IMR-90 (cell line): Measurements from ENCODE around the gene CAND2. TPM values are rescaled to one million over a fixed set of nuclear protein-coding genes. Genes with fewer than 3 reads are reported as not detected.

Experiments used
- ATAC-seq: fragments of 200-7000 bp; cut with Tn5 transposase; 2 replicates; pipeline ENCODE4 v1.9.1; 2020; ENCODE audit warnings: low read depth, mild to moderate bottlenecking, moderate library complexity
- BruUV-seq: library from RNA; stranded (reverse); fragments of 400-500 nt; replicated peaks from 2 replicates; lab custom pipeline; 2021; lab: Mats Ljungman, UMichigan
- CTCF ChIA-PET: fragments of 300-600 bp; formaldehyde crosslinking; extraction: SDS; loops from one replicate; lab custom pipeline; 2021; ENCODE audit warnings: antibody characterized with exemption; lab: Yijun Ruan, JAX
- POLR2A ChIA-PET: fragments of 300-600 bp; sonication (Branson Sonifier 250); formaldehyde crosslinking; loops from one replicate; lab custom pipeline; 2022; ENCODE audit warnings: antibody characterized with exemption; ENCODE audit not compliant: unreplicated experiment; lab: Charles Lee
- DNase-seq: peaks from one replicate; pipeline ENCODE4 v3.0.0; 2013
- H2AFZ ChIP-seq: replicated peaks from 2 replicates; pipeline ENCODE3; 2013; ENCODE audit warnings: low read length, mild to moderate bottlenecking; ENCODE audit not compliant: poor library complexity
- H2AK5ac ChIP-seq: 2 replicates; pipeline ENCODE4 v1.6.1; 2013; ENCODE audit warnings: low read depth, low read length, inconsistent platforms
- H2AK9ac ChIP-seq: replicated peaks from 2 replicates; pipeline ENCODE3; 2013; ENCODE audit warnings: mild to moderate bottlenecking, low read depth, low read length, moderate library complexity; ENCODE audit not compliant: poor library complexity
- H2BK120ac ChIP-seq: 2 replicates; pipeline ENCODE4 v1.6.1; 2013; ENCODE audit warnings: low read depth, low read length, inconsistent platforms
- H2BK15ac ChIP-seq: 3 replicates; pipeline ENCODE4 v1.6.1; 2013; ENCODE audit warnings: low read depth, low read length, inconsistent platforms
- H2BK20ac ChIP-seq: 2 replicates; pipeline ENCODE4 v1.6.1; 2013; ENCODE audit warnings: low read depth, mild to moderate bottlenecking, inconsistent platforms, low read length, moderate library complexity
- H2BK5ac ChIP-seq: 2 replicates; pipeline ENCODE4 v1.6.1; 2013; ENCODE audit warnings: mild to moderate bottlenecking, low read depth, low read length, inconsistent platforms; ENCODE audit not compliant: poor library complexity, severe bottlenecking
- H3K14ac ChIP-seq: replicated peaks from 2 replicates; pipeline ENCODE4 v1.6.1; 2013; ENCODE audit warnings: low read depth, low read length, inconsistent platforms
- H3K18ac ChIP-seq: 2 replicates; pipeline ENCODE4 v1.6.1; 2013; ENCODE audit warnings: low read depth, low read length, control low read depth
- H3K23ac ChIP-seq: 2 replicates; pipeline ENCODE4 v1.6.1; 2013; ENCODE audit warnings: low read depth, low read length, inconsistent platforms
- H3K27ac ChIP-seq: 2 replicates; pipeline ENCODE4 v1.5.1; 2013; ENCODE audit warnings: mild to moderate bottlenecking, control low read depth, low read length; ENCODE audit not compliant: insufficient read depth
- H3K27me3 ChIP-seq: 2 replicates; pipeline ENCODE4 v1.6.1; 2013; ENCODE audit warnings: low read length; ENCODE audit not compliant: control insufficient read depth, insufficient read depth
- H3K36me3 ChIP-seq: 2 replicates; pipeline ENCODE4 v1.6.1; 2013; ENCODE audit warnings: low read length, mixed read lengths; ENCODE audit not compliant: control insufficient read depth, insufficient read depth
- H3K4ac ChIP-seq: 2 replicates; pipeline ENCODE4 v1.6.1; 2013; ENCODE audit warnings: low read depth, low read length, inconsistent platforms
- H3K4me1 ChIP-seq: 2 replicates; pipeline ENCODE4 v1.6.1; 2013; ENCODE audit warnings: low read length, mixed read lengths; ENCODE audit not compliant: control insufficient read depth, insufficient read depth
- H3K4me2 ChIP-seq: 2 replicates; pipeline ENCODE4 v1.6.1; 2013; ENCODE audit warnings: low read depth, mild to moderate bottlenecking, control low read depth, low read length, moderate library complexity
- H3K4me3 ChIP-seq: 2 replicates; pipeline ENCODE4 v1.5.1; 2013; ENCODE audit warnings: low read depth, mild to moderate bottlenecking, control low read depth, low read length, moderate library complexity; ENCODE audit not compliant: insufficient read depth
- H3K56ac ChIP-seq: 2 replicates; pipeline ENCODE4 v1.6.1; 2013; ENCODE audit warnings: low read length, inconsistent platforms; ENCODE audit not compliant: insufficient read depth; ENCODE audit errors: extremely low read depth
- H3K79me1 ChIP-seq, 2 experiments: 2 replicates each; pipeline ENCODE4 v1.6.1; 2013; ENCODE audit warnings: low read length in 2 of 2, inconsistent platforms in 1 of 2, low read depth in 1 of 2
- H3K9ac ChIP-seq: 2 replicates; pipeline ENCODE4 v1.6.1; 2013; ENCODE audit warnings: low read depth, low read length, control low read depth
- H3K9me1 ChIP-seq: 2 replicates; pipeline ENCODE4 v1.6.1; 2013; ENCODE audit warnings: low read length, inconsistent platforms; ENCODE audit not compliant: insufficient read depth
- H3K9me3 ChIP-seq: 2 replicates; pipeline ENCODE4 v1.6.1; 2013; ENCODE audit warnings: low read length; ENCODE audit not compliant: control insufficient read depth, insufficient read depth
- H4K20me1 ChIP-seq: 2 replicates; pipeline ENCODE4 v1.6.1; 2013; ENCODE audit warnings: low read length, inconsistent platforms; ENCODE audit not compliant: insufficient read depth
- H4K5ac ChIP-seq: 2 replicates; pipeline ENCODE4 v1.6.1; 2013; ENCODE audit warnings: mild to moderate bottlenecking, low read depth, low read length, control low read depth
- H4K8ac ChIP-seq, 2 experiments: 2 replicates each; pipeline ENCODE4 v1.6.1; 2013; ENCODE audit warnings: low read depth in 2 of 2, low read length in 2 of 2, control low read depth in 1 of 2, inconsistent platforms in 1 of 2
- H4K91ac ChIP-seq: 2 replicates; pipeline ENCODE4 v1.6.1; 2013; ENCODE audit warnings: low read depth, low read length, inconsistent platforms; ENCODE audit not compliant: insufficient read depth
- CEBPB ChIP-seq: IDR thresholded peaks from 2 replicates; pipeline ENCODE4 v1.6.1; 2012; ENCODE audit warnings: low read depth, low read length, improper control_type of control experiment
- MAFK ChIP-seq: IDR thresholded peaks from 2 replicates; pipeline ENCODE4 v1.6.1; 2012; ENCODE audit warnings: low read depth, low read length, improper control_type of control experiment
- MAZ ChIP-seq: IDR thresholded peaks from 2 replicates; pipeline ENCODE4 v1.6.1; 2012; ENCODE audit warnings: low read depth, mild to moderate bottlenecking, low read length, improper control_type of control experiment, moderate library complexity, borderline replicate concordance
- MXI1 ChIP-seq: IDR thresholded peaks from 2 replicates; pipeline ENCODE4 v1.6.1; 2012; ENCODE audit warnings: low read depth, mild to moderate bottlenecking, low read length, moderate library complexity, borderline replicate concordance
- NFE2L2 ChIP-seq: fragments of 150-350 bp; IDR thresholded peaks from 2 replicates; pipeline ENCODE4 v1.6.1; 2016; ENCODE audit warnings: low read depth, mild to moderate bottlenecking, low read length
- POLR2A ChIP-seq: IDR thresholded peaks from 2 replicates; pipeline ENCODE4 v1.6.1; 2012; ENCODE audit warnings: mild to moderate bottlenecking, low read depth, low read length
- RAD21 ChIP-seq: IDR thresholded peaks from 2 replicates; pipeline ENCODE4 v1.6.1; 2012; ENCODE audit warnings: low read length, improper control_type of control experiment
- RFX5 ChIP-seq: IDR thresholded peaks from 2 replicates; pipeline ENCODE4 v1.8.0; 2012; ENCODE audit warnings: low read depth, mild to moderate bottlenecking, low read length, moderate library complexity
- SMC3 ChIP-seq: fragments of 150-350 bp; IDR thresholded peaks from 2 replicates; pipeline ENCODE4 v1.6.1; 2016; ENCODE audit warnings: low read depth, mild to moderate bottlenecking, antibody characterized with exemption, low read length, moderate library complexity
- WGBS, 2 experiments: methylation state at CpG; one replicate each; pipeline versions ENCODE4 v1.1.5 to v1.1.7; 2013; ENCODE audit warnings: missing lambda C conversion rate in 2 of 2; ENCODE audit not compliant: insufficient read length in 1 of 2; ENCODE audit errors: extremely low coverage in 2 of 2; 5-methylcytosine and 5-hydroxymethylcytosine counted together
- dilution Hi-C: fragments of 300-500 bp; cut with HindIII; formaldehyde crosslinking; loops from one replicate; pipeline ENCODE4 v1.14.3; 2018; ENCODE audit warnings: low sequenced_read_pairs; ENCODE audit not compliant: unreplicated experiment
- in situ Hi-C: fragments of 300-500 bp; cut with MboI; formaldehyde crosslinking; loops from 3 replicates; pipeline ENCODE4 v1.14.3; 2019; ENCODE audit warnings: low sequenced_read_pairs, inconsistent platforms, mixed read lengths
- intact Hi-C: fragments of 100-400 bp; cut with micrococcal nuclease; formaldehyde crosslinking; loops from 2 replicates; pipeline ENCODE4 v1.10.0; 2022
- polyA plus RNA-seq, 3 experiments: library from polyadenylated mRNA; depleted of rRNA; stranded (reverse); fragments of >200 nt; gene quantifications; 2 replicates each; pipeline ENCODE4 v1.2.3, GENCODE V29; 2012; ENCODE audit warnings: low replicate concordance in 1 of 3
- total RNA-seq: library from RNA; depleted of rRNA; stranded (reverse); fragments of >200 nt; gene quantifications from 2 replicates; pipeline ENCODE4 v1.2.3, GENCODE V29; 2012
- TF ChIP-seq, protein P1 (sequence below): fragments of 150-350 bp; IDR thresholded peaks from 2 replicates; pipeline ENCODE4 v1.6.1; 2016; ENCODE audit warnings: low read depth, mild to moderate bottlenecking, low read length, moderate library complexity, borderline replicate concordance
- TF ChIP-seq, protein P2 (sequence below): conservative IDR thresholded peaks from 2 replicates; pipeline ENCODE4 v1.5.1; 2012; ENCODE audit warnings: mild to moderate bottlenecking, low read depth, low read length, improper control_type of control experiment
- TF ChIP-seq, protein P3 (sequence below): fragments of 150-350 bp; IDR thresholded peaks from 2 replicates; pipeline ENCODE4 v1.6.1; 2017; ENCODE audit warnings: mild to moderate bottlenecking, antibody characterized with exemption, low read length, low read depth

CAND2 gene
- total and polyA plus RNA-seq, 2 of the 4 experiments (the other 2 are of a cell fraction): 2.9 to 4.9 TPM

DNA sequence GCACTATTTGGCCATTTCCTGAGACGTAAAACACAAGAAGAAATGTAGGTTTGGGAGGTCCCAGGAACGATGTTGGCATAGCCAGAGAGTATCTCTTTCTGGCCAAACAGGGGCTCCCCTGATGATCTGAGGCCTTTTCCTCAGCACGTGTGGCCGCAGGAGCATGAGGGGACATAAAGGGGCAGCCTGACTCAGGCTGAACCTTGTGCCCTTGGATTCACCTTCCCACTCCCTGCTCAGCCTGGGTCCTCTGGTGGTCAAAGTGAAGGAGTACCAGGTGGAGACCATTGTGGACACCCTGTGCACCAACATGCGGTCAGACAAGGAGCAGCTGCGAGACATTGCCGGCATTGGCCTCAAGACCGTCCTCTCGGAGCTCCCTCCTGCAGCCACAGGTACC is 10.6 kb downstream of the CAND2 start:
- H3K4ac ChIP-seq: no peak overlapping the region
- peaks cover 2% of the 10 kb centered on the region; the same call in 1 of the 2 replicates for H3K4me1 ChIP-seq
- POLR2A ChIA-PET: no interaction called here
- H3K4me2 ChIP-seq: no peak overlapping the region
- H3K36me3 ChIP-seq: peaks cover 20% of the 10 kb centered on the region; the same call in 1 of the 2 replicates
- peaks cover 6% of the 10 kb centered on the region; the same call in 1 of the 2 replicates for H3K9me1 ChIP-seq
- no peak overlapping the region for H2BK5ac ChIP-seq
- no peak overlapping the region for H2AK5ac ChIP-seq
- no peak overlapping the region for H2BK120ac ChIP-seq
- H4K91ac ChIP-seq: no peak overlapping the region
- peaks cover 0 to 4% of the 10 kb centered on the region in 2 experiments; a peak in 1 of 4 replicates for H3K79me1 ChIP-seq
- H2BK20ac ChIP-seq: no peak overlapping the region
- H2BK15ac ChIP-seq: no peak overlapping the region
- H2AFZ ChIP-seq: no peak overlapping the region
- no peak for TF ChIP-seq NFE2L2
- TF ChIP-seq, protein P1, sequence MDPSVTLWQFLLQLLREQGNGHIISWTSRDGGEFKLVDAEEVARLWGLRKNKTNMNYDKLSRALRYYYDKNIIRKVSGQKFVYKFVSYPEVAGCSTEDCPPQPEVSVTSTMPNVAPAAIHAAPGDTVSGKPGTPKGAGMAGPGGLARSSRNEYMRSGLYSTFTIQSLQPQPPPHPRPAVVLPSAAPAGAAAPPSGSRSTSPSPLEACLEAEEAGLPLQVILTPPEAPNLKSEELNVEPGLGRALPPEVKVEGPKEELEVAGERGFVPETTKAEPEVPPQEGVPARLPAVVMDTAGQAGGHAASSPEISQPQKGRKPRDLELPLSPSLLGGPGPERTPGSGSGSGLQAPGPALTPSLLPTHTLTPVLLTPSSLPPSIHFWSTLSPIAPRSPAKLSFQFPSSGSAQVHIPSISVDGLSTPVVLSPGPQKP: no peak
- no peak for TF ChIP-seq SMC3
- no peak for TF ChIP-seq CEBPB
- TF ChIP-seq, protein P2, sequence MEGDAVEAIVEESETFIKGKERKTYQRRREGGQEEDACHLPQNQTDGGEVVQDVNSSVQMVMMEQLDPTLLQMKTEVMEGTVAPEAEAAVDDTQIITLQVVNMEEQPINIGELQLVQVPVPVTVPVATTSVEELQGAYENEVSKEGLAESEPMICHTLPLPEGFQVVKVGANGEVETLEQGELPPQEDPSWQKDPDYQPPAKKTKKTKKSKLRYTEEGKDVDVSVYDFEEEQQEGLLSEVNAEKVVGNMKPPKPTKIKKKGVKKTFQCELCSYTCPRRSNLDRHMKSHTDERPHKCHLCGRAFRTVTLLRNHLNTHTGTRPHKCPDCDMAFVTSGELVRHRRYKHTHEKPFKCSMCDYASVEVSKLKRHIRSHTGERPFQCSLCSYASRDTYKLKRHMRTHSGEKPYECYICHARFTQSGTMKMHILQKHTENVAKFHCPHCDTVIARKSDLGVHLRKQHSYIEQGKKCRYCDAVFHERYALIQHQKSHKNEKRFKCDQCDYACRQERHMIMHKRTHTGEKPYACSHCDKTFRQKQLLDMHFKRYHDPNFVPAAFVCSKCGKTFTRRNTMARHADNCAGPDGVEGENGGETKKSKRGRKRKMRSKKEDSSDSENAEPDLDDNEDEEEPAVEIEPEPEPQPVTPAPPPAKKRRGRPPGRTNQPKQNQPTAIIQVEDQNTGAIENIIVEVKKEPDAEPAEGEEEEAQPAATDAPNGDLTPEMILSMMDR: no peak
- TF ChIP-seq, protein P3, sequence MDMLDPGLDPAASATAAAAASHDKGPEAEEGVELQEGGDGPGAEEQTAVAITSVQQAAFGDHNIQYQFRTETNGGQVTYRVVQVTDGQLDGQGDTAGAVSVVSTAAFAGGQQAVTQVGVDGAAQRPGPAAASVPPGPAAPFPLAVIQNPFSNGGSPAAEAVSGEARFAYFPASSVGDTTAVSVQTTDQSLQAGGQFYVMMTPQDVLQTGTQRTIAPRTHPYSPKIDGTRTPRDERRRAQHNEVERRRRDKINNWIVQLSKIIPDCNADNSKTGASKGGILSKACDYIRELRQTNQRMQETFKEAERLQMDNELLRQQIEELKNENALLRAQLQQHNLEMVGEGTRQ: no peak
- no peak for TF ChIP-seq RFX5
- TF ChIP-seq MXI1: no peak
- no peak for TF ChIP-seq MAFK
- TF ChIP-seq RAD21: no peak
- TF ChIP-seq POLR2A: no peak
- TF ChIP-seq MAZ: no peak
- no peak overlapping the region for H4K8ac ChIP-seq
- ATAC-seq (no peak), DNase-seq (no peak)
- no peaks in the 10 kb centered on the region for H4K20me1 ChIP-seq
- H3K9ac ChIP-seq: no peak overlapping the region
- no peak overlapping the region for H3K23ac ChIP-seq
- in situ Hi-C loops: no loop called here
- no peaks in the 10 kb centered on the region for H3K27me3 ChIP-seq
- BruUV-seq: no TSS peak
- no peak overlapping the region for H2AK9ac ChIP-seq
- no peak overlapping the region for H3K18ac ChIP-seq
- WGBS, 2 experiments: no CpG with 5 or more reads among the region's 9 CpGs
- dilution Hi-C loops: no loop called here
- no peak overlapping the region for H4K5ac ChIP-seq
- no peak overlapping the region for H3K14ac ChIP-seq
- no peak overlapping the region for H3K4me3 ChIP-seq
- intact Hi-C loops: no loop called here
- no peaks in the 10 kb centered on the region for H3K9me3 ChIP-seq
- no peak overlapping the region for H3K56ac ChIP-seq
- H3K27ac ChIP-seq: no peak overlapping the region
- CTCF ChIA-PET: no interaction called here
